Measurements from ENCODE around the gene BIRC6. TPM values are rescaled to one million over a fixed set of nuclear protein-coding genes. Genes with fewer than 3 reads are reported as not detected.

The BIRC6 gene
- total and polyA plus RNA-seq, 2 of the 8 experiments (the other 6 are each of a cell fraction or from before 2014, with no cell fraction given): 32.5 to 69.5 TPM

DNA sequence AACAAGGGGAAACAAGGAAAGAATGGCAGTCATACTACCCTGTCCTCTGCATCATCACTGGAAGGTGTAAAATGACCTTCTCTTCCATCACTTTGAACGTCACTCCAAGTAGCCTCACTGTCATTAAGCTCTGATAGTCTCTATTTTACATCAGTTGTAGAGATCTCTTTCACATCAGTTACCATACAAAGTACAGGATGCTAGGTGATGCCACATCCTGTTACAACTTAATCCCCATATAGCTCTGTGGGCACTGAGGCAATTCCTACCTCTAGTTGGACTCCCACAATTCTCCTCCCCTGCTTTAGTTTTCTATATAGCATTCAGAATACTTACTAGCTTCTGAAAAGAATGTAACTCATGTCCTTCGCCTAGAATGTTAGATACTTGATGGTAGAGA is 215.9 kb downstream of the BIRC6 start:
- ChIA-PET POLR2A (ENCODE audit: partially characterized antibody) (no interaction called here), CTCF (ENCODE audit: partially characterized antibody) (no interaction called here)
- H3K36me3 ChIP-seq (ENCODE audit: control insufficient read depth in 2 of 4, insufficient read depth in 4 of 4, low read length in 3 of 4): peaks cover 0 to 7% (median 2%) of the 10 kb centered on the region in 4 experiments; a peak in 3 of 8 replicates
- 97% methylated on average over 2 of the region's 2 CpGs; no CpG with 5 or more reads in 1 of the 2 experiments for WGBS, 2 experiments (ENCODE audit: extremely low coverage in 1 of 2, insufficient coverage in 1 of 2, insufficient read length in 1 of 2, insufficient replicate concordance in 2 of 2, low coverage in 1 of 2, low lambda C conversion rate in 2 of 2, missing lambda C conversion rate in 1 of 2)
- no peaks in the 10 kb centered on the region for H3K4me1 ChIP-seq (replicated peaks in 1 of 4; ENCODE audit: control insufficient read depth in 3 of 4, insufficient read depth in 4 of 4, low read length in 3 of 4)
- no peak overlapping the region for H4K91ac ChIP-seq (replicated peaks; ENCODE audit: insufficient read length, low read length)
- no peak overlapping the region for H3K4me2 ChIP-seq (ENCODE audit: insufficient read depth in 1 of 2, low read depth in 2 of 2, low read length in 2 of 2)
- no peak overlapping the region for H3K18ac ChIP-seq (ENCODE audit: extremely low read depth, low read length)
- H4K8ac ChIP-seq (ENCODE audit: extremely low read depth, insufficient read depth, low read length): no peak overlapping the region
- H3K79me2 ChIP-seq (ENCODE audit: control insufficient read depth in 1 of 2, insufficient read depth in 2 of 2, low read length in 2 of 2): no peaks in the 10 kb centered on the region
- no peak overlapping the region for H2BK15ac ChIP-seq (ENCODE audit: low read length)
- no peak overlapping the region for H2AFZ ChIP-seq (ENCODE audit: low read length)
- H3K9me3 ChIP-seq (ENCODE audit: insufficient read depth in 2 of 2, low read depth in 1 of 2, low read length in 1 of 2): no peaks in the 10 kb centered on the region
- peak overlapping the region in 1 of 4 experiments; percentile 8; a peak in 1 of 7 replicates for H3K9ac ChIP-seq (replicated peaks in 1 of 4; ENCODE audit: extremely low read depth in 1 of 4, low read depth in 3 of 4, low read length in 3 of 4)
- H4K5ac ChIP-seq (ENCODE audit: insufficient read length, low read depth, low read length): no peak overlapping the region
- H3K27me3 ChIP-seq (replicated peaks in 1 of 4; ENCODE audit: control insufficient read depth in 3 of 4, extremely low read depth in 1 of 4, insufficient read depth in 3 of 4, low read length in 3 of 4): no peaks in the 10 kb centered on the region
- FAIRE-seq (no peak), DNase-seq (ENCODE audit: low read depth in 1 of 2, low spot score in 2 of 2) (no peak)
- H2AK5ac ChIP-seq (ENCODE audit: low read depth, low read length): no peak overlapping the region
- no peaks in the 10 kb centered on the region for H3K79me1 ChIP-seq (ENCODE audit: low read depth, low read length)
- no peak overlapping the region for H3K14ac ChIP-seq (ENCODE audit: insufficient read length)
- H2BK20ac ChIP-seq (ENCODE audit: low read length): no peak overlapping the region
- H2BK5ac ChIP-seq (ENCODE audit: low read depth, low read length): no peak overlapping the region
- no peak overlapping the region; the same call in 1 of the 2 replicates for H3K27ac ChIP-seq (ENCODE audit: low read depth, low read length)
- no peak overlapping the region for H3K23ac ChIP-seq (ENCODE audit: insufficient read length)
- H3K4me3 ChIP-seq (ENCODE audit: extremely low read depth in 1 of 4, insufficient read depth in 2 of 4, low read depth in 3 of 4, low read length in 4 of 4): no peak overlapping the region
- H2BK12ac ChIP-seq (ENCODE audit: low read depth, low read length): no peak overlapping the region
- H2BK120ac ChIP-seq (replicated peaks; ENCODE audit: low read depth, low read length): no peak overlapping the region
- no peak overlapping the region for H3K56ac ChIP-seq (replicated peaks; ENCODE audit: insufficient read length, low read depth, low read length)
- H4K20me1 ChIP-seq (replicated peaks in 1 of 2; ENCODE audit: control insufficient read depth in 1 of 2, insufficient read depth in 2 of 2, low read length in 2 of 2): no peaks in the 10 kb centered on the region
- H3K4ac ChIP-seq (replicated peaks; ENCODE audit: insufficient read length, low read depth, low read length): no peak overlapping the region
- H3K23me2 ChIP-seq (ENCODE audit: low read depth, low read length): no peaks in the 10 kb centered on the region
- no peak for TF ChIP-seq TAF1 (IDR thresholded peaks at IDR 0.05; ENCODE audit: low read depth, low read length)
- TF ChIP-seq TCF12 (IDR thresholded peaks at IDR 0.05; ENCODE audit: low read depth, low read length): no peak
- TF ChIP-seq SIRT6 (IDR thresholded peaks at IDR 0.05; ENCODE audit: low read length): no peak
- TF ChIP-seq KDM1A (IDR thresholded peaks at IDR 0.05; ENCODE audit: borderline replicate concordance, low read length): no peak

Measured in H1 (cell line).